ENCODE measurements around the gene PPM1L. TPM values are rescaled to one million over a fixed set of nuclear protein-coding genes. Genes with fewer than 3 reads are reported as not detected.

The PPM1L gene
- total and polyA plus RNA-seq, 10 of the 15 experiments (the other 5 are each of a cell fraction or from before 2014, with no cell fraction given), result under 0.01 to 0.33 (median 0.06) TPM; not detected in 1

DNA sequence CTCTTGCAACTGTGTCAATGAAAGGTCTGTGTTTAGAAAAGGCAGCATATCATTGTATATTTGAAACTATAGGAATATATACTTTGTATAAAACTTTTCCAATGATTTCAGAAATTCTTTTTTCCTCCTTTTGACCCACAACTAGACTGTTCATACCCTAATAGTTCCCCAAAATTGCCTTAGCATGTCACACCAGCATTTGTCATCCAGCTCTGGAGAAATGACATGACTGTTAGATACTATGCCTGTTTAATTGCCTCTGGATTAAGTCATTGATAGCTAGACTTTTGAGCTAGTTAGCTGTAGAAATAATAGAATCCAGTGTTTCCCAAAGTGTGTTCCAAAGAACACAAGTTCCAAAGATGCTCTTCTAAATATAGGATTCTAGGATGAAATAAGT is 316.7 kb downstream of the PPM1L start:
- no peak overlapping the region for H2AFZ ChIP-seq (ENCODE audit: control insufficient read depth, low read depth, low read length)
- intact Hi-C loops (cut with micrococcal nuclease; ENCODE audit: unreplicated experiment), result no loop called here
- ATAC-seq (no peak), FAIRE-seq (no peak), DNase-seq (ENCODE audit: low read depth, low spot score) (no peak)
- H3K4me1 ChIP-seq (ENCODE audit: control insufficient read depth, insufficient read depth, low read length), result peaks cover 23% of the 10 kb centered on the region
- in situ Hi-C loops (cut with MboI), result no loop called here
- no peak overlapping the region for H3K27ac ChIP-seq (ENCODE audit: control insufficient read depth, insufficient read depth)
- BruUV-seq (replicated peaks), result no TSS peak
- TF ChIP-seq, protein P1, sequence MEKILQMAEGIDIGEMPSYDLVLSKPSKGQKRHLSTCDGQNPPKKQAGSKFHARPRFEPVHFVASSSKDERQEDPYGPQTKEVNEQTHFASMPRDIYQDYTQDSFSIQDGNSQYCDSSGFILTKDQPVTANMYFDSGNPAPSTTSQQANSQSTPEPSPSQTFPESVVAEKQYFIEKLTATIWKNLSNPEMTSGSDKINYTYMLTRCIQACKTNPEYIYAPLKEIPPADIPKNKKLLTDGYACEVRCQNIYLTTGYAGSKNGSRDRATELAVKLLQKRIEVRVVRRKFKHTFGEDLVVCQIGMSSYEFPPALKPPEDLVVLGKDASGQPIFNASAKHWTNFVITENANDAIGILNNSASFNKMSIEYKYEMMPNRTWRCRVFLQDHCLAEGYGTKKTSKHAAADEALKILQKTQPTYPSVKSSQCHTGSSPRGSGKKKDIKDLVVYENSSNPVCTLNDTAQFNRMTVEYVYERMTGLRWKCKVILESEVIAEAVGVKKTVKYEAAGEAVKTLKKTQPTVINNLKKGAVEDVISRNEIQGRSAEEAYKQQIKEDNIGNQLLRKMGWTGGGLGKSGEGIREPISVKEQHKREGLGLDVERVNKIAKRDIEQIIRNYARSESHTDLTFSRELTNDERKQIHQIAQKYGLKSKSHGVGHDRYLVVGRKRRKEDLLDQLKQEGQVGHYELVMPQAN (conservative IDR thresholded peaks at IDR 0.05), result no peak
- TF ChIP-seq SREBF1 (IDR thresholded peaks at IDR 0.05; ENCODE audit: low read length), result no peak
- no peak for TF ChIP-seq IKZF2 (IDR thresholded peaks at IDR 0.05)
- TF ChIP-seq SMARCA5 (IDR thresholded peaks at IDR 0.05), result no peak
- TF ChIP-seq TCF7 (IDR thresholded peaks at IDR 0.05; ENCODE audit: borderline replicate concordance), result no peak
- TF ChIP-seq GABPA (IDR thresholded peaks at IDR 0.05; ENCODE audit: low read depth), result no peak
- TF ChIP-seq STAT3 (IDR thresholded peaks at IDR 0.05; ENCODE audit: low read depth, low read length), result no peak
- TF ChIP-seq EED (IDR thresholded peaks at IDR 0.05; ENCODE audit: low read depth), result no peak
- no peak for TF ChIP-seq ATF7 (IDR thresholded peaks at IDR 0.05; ENCODE audit: low read depth)
- no peak for TF ChIP-seq BACH1 (IDR thresholded peaks at IDR 0.05; ENCODE audit: borderline replicate concordance)
- H3K27me3 ChIP-seq (replicated peaks in 1 of 2; ENCODE audit: control insufficient read depth in 2 of 2, insufficient read depth in 2 of 2, low read length in 1 of 2), result no peaks in the 10 kb centered on the region
- ChIA-PET CTCF (no interaction called here), SMC1A (ENCODE audit: uncharacterized antibody, unreplicated experiment) (no interaction called here), RAD21 (ENCODE audit: unreplicated experiment) (no interaction called here), POLR2A (interaction anchor here (1.4 kb wide), 1 partner anchor 10 kb away, joined by 4 read pairs; no protein-coding TSS in a partner anchor)
- no peak overlapping the region for H3K4me3 ChIP-seq
- H3K9ac ChIP-seq (ENCODE audit: control insufficient read depth, insufficient read depth, low read length), result no peak overlapping the region
- H3K9me3 ChIP-seq (replicated peaks; ENCODE audit: control insufficient read depth, insufficient read depth, low read length), result no peaks in the 10 kb centered on the region
- no peaks in the 10 kb centered on the region for H4K20me1 ChIP-seq (ENCODE audit: control insufficient read depth, insufficient read depth)
- H3K79me2 ChIP-seq (ENCODE audit: control insufficient read depth, insufficient read depth, low read length), result no peaks in the 10 kb centered on the region
- no peak overlapping the region for H3K4me2 ChIP-seq (ENCODE audit: control insufficient read depth, insufficient read depth)
- H3K36me3 ChIP-seq (ENCODE audit: control insufficient read depth in 2 of 2, insufficient read depth in 2 of 2, low read length in 1 of 2), result no peaks in the 10 kb centered on the region

All from GM12878 (cell line).